ENCODE results near the gene ARAP3. TPM values are rescaled to one million over a fixed set of nuclear protein-coding genes. Genes with fewer than 3 reads are reported as not detected.

ARAP3 gene
- total RNA-seq, 1 donor from 2014 or later = 5.2 TPM

DNA sequence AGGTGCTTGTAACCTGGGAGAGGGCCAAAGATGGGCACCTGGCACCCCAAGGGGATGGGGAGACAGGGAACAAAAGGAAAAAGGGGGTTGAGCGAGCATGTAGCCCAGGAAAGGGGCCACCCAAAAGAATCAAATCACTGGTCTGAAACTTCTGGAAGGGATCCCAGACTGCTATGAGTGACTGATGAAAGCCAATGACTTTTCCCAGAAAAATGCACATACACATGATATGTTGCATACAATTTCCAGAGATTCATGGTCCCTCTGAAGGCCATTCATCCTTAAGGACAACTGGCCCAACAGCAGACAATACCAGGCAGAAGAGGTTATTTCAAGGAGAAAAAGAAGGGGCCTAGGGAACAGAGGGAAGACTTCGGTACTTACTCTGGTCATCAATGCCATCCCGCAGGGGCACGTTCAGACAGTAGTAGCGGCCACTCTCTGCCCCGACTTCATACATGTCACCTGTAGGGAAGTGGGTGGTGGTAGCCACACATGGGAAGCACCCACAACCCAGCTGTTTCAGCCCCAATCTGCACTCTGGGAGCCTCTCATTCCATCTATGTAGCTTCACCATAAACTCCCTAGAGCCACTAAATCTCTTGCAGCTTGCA lies 53.7 kb downstream of the ARAP3 start:
- H3K27me3 ChIP-seq (ENCODE audit: control insufficient read depth in 3 of 3, insufficient read depth in 3 of 3, low read length in 3 of 3) = no peaks in the 10 kb centered on the region
- H3K27ac ChIP-seq (ENCODE audit: low read depth, low read length) = no peak overlapping the region
- peaks cover 0 to 3% (median 0%) of the 10 kb centered on the region in 3 donors for H3K4me1 ChIP-seq (ENCODE audit: control insufficient read depth in 3 of 3, insufficient read depth in 3 of 3, low read length in 3 of 3)
- H3K9ac ChIP-seq (ENCODE audit: low read depth in 1 of 3, low read length in 3 of 3) = no peak overlapping the region
- H3K36me3 ChIP-seq (ENCODE audit: control insufficient read depth in 3 of 3, insufficient read depth in 3 of 3, low read length in 3 of 3) = peaks cover 41 to 67% (median 61%) of the 10 kb centered on the region in 3 donors
- H3K9me3 ChIP-seq (ENCODE audit: control insufficient read depth in 3 of 3, low read length in 3 of 3) = no peaks in the 10 kb centered on the region
- H3K4me3 ChIP-seq (ENCODE audit: low read length in 3 of 3) = no peak overlapping the region

GRCh38 chr5:141623611-141624010 lies 58.4 kb downstream of the ARAP3 start:
- Histone ChIP-seq H3K9ac (ENCODE audit: low read depth in 1 of 3, low read length in 3 of 3) (no peak overlapping the region), H3K36me3 (ENCODE audit: control insufficient read depth in 3 of 3, insufficient read depth in 3 of 3, low read length in 3 of 3) (peaks cover 51 to 65% (median 64%) of the 10 kb centered on the region in 3 donors), H3K4me1 (ENCODE audit: control insufficient read depth in 3 of 3, insufficient read depth in 3 of 3, low read length in 3 of 3) (peaks cover 0 to 5% (median 3%) of the 10 kb centered on the region in 3 donors), H3K4me3 (ENCODE audit: low read length in 3 of 3) (no peak overlapping the region), H3K27ac (ENCODE audit: low read depth, low read length) (no peak overlapping the region), H3K9me3 (ENCODE audit: control insufficient read depth in 3 of 3, low read length in 3 of 3) (no peaks in the 10 kb centered on the region), H3K27me3 (ENCODE audit: control insufficient read depth in 3 of 3, insufficient read depth in 3 of 3, low read length in 3 of 3) (no peaks in the 10 kb centered on the region)

GRCh38 chr5:141623186-141623585 lies 58.8 kb downstream of the ARAP3 start:
- no peak overlapping the region for H3K9ac ChIP-seq (ENCODE audit: low read depth in 1 of 3, low read length in 3 of 3)
- no peaks in the 10 kb centered on the region for H3K27me3 ChIP-seq (ENCODE audit: control insufficient read depth in 3 of 3, insufficient read depth in 3 of 3, low read length in 3 of 3)
- H3K9me3 ChIP-seq (ENCODE audit: control insufficient read depth in 3 of 3, low read length in 3 of 3) = no peaks in the 10 kb centered on the region
- peaks cover 47 to 61% (median 60%) of the 10 kb centered on the region in 3 donors for H3K36me3 ChIP-seq (ENCODE audit: control insufficient read depth in 3 of 3, insufficient read depth in 3 of 3, low read length in 3 of 3)
- peaks cover 0 to 5% (median 3%) of the 10 kb centered on the region in 3 donors for H3K4me1 ChIP-seq (ENCODE audit: control insufficient read depth in 3 of 3, insufficient read depth in 3 of 3, low read length in 3 of 3)
- no peak overlapping the region for H3K4me3 ChIP-seq (ENCODE audit: low read length in 3 of 3)
- H3K27ac ChIP-seq (ENCODE audit: low read depth, low read length) = no peak overlapping the region

DNA sequence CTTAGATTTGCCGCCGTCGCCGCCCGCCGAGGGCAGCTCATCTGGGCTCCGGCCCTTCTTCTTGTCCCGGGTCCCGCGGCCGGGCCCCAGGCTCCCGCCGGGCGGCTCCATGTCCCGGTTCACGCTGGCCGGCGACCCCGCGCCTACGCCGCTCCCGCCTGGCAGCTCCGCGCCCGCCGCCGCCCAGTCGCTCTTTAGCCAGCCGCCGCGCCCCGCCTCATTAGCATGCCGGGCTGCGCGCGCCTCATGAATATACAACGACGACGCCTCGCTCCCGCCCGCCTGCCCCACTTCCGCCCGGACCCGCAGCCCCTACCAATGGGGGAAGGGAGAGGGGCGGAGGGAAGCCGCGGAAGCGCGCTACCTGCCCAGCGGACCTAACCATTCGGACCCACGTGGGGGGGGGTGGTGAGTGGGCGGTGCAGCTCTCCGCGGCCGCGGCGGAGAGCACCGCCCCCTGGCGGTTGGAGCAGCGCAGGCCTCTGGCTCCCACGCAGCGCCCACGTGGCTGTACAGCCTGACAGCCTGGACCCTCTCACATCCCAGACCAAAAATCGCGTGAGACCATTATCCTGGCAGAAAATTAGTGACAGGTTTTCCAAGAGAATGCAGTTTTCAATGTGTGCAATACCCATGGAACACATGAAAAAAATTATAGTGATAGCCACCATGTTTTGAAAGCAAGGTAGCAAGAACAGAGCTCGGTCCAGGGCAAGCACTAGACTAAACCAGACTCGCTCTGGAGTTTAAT lies 63.1 kb downstream of the ARAP3 start, which contains the start of gene DIAPH1:
Gene DIAPH1 (minus strand): TSS at position 197 of the 751 bp plus-strand sequence. CDS start 86 bp downstream, at position 111.
- H3K9ac ChIP-seq (ENCODE audit: low read depth in 1 of 3, low read length in 3 of 3) = peak within 1 kb of the TSS; percentile 88 to 96 (median 93)
- peaks cover 22 to 30% (median 29%) of the 10 kb centered on the region in 3 donors for H3K36me3 ChIP-seq (ENCODE audit: control insufficient read depth in 3 of 3, insufficient read depth in 3 of 3, low read length in 3 of 3)
- H3K9me3 ChIP-seq (ENCODE audit: control insufficient read depth in 3 of 3, low read length in 3 of 3) = no peaks in the 10 kb centered on the region
- peaks cover 14 to 30% (median 24%) of the 10 kb centered on the region in 3 donors for H3K4me1 ChIP-seq (ENCODE audit: control insufficient read depth in 3 of 3, insufficient read depth in 3 of 3, low read length in 3 of 3)
- no peaks in the 10 kb centered on the region for H3K27me3 ChIP-seq (ENCODE audit: control insufficient read depth in 3 of 3, insufficient read depth in 3 of 3, low read length in 3 of 3)
- peak within 1 kb of the TSS; percentile 70 to 84 (median 72) for H3K4me3 ChIP-seq (ENCODE audit: low read length in 3 of 3)
- H3K27ac ChIP-seq (ENCODE audit: low read depth, low read length) = peak within 1 kb of the TSS; percentile 96

DNA sequence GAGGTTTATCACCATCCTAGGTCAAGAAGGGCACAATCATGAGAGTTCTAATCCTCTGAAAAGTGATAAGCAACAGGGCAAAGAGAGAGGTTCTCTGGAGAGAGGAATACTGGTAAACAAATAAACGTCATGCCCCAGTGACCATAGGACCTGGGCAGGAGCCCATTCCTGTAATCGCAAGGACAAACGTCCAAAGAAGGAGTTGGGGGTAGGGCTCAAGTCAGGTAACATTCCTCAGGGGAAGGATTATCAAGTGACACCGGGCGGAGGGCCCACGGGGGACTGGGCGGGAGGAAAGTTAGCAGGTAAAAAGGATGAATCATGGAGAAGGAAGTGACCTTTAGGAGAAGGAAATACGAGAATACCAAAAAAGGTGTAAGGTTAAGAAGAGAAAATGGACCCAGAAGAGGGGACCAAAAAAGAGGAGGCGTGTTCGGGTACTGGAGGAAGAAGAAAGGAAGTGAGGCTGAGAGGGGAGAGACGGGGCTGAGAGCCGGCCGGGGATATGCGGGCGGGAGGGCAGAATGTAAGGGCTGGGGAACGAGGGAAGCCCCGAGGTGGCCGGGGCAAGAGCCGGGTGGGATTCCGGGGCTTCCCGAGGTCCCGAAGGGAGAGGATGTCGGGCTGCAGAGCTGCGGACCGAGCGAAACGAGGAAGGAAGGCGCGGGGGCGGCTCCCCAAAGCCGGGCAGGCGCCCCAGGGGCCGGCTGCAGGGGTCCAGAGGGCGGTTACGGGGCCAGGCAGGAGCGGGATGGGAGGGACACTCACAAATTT lies 63.8 kb downstream of the ARAP3 start:
- Histone ChIP-seq H3K4me1 (ENCODE audit: control insufficient read depth in 3 of 3, insufficient read depth in 3 of 3, low read length in 3 of 3) (peaks cover 19 to 35% (median 29%) of the 10 kb centered on the region in 3 donors), H3K27me3 (ENCODE audit: control insufficient read depth in 3 of 3, insufficient read depth in 3 of 3, low read length in 3 of 3) (no peaks in the 10 kb centered on the region), H3K9ac (ENCODE audit: low read depth in 1 of 3, low read length in 3 of 3) (peak overlapping the region; percentile 88 to 96 (median 93)), H3K9me3 (ENCODE audit: control insufficient read depth in 3 of 3, low read length in 3 of 3) (no peaks in the 10 kb centered on the region), H3K4me3 (ENCODE audit: low read length in 3 of 3) (peak overlapping the region; percentile 70 to 84 (median 72)), H3K36me3 (ENCODE audit: control insufficient read depth in 3 of 3, insufficient read depth in 3 of 3, low read length in 3 of 3) (peaks cover 18 to 25% (median 24%) of the 10 kb centered on the region in 3 donors), H3K27ac (ENCODE audit: low read depth, low read length) (peak overlapping the region; percentile 96)

DNA sequence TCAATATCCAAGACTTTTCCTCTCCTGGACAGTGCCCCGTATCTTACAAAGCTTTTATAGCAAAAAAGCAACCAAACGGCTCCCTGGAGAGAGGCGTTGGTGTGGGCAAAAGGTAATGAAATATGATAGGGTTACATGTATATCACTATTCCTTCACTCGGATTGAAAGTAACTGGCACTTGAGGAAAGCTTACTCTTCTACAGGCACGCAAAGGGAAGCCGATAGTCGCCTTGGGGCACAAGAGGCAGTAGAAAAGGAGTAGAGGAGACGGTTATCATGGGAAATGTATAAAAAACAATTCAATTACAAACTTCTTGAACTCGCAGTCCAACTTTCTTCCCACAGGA lies 64.4 kb downstream of the ARAP3 start:
- Histone ChIP-seq H3K36me3 (ENCODE audit: control insufficient read depth in 3 of 3, insufficient read depth in 3 of 3, low read length in 3 of 3) (peaks cover 18 to 23% (median 21%) of the 10 kb centered on the region in 3 donors), H3K9ac (ENCODE audit: low read depth in 1 of 3, low read length in 3 of 3) (peak overlapping the region; percentile 88 to 96 (median 93)), H3K4me1 (ENCODE audit: control insufficient read depth in 3 of 3, insufficient read depth in 3 of 3, low read length in 3 of 3) (peaks cover 22 to 41% (median 35%) of the 10 kb centered on the region in 3 donors), H3K9me3 (ENCODE audit: control insufficient read depth in 3 of 3, low read length in 3 of 3) (no peaks in the 10 kb centered on the region), H3K4me3 (ENCODE audit: low read length in 3 of 3) (peak overlapping the region; percentile 70 to 84 (median 72)), H3K27me3 (ENCODE audit: control insufficient read depth in 3 of 3, insufficient read depth in 3 of 3, low read length in 3 of 3) (no peaks in the 10 kb centered on the region), H3K27ac (ENCODE audit: low read depth, low read length) (peak overlapping the region; percentile 96)

- Histone ChIP-seq H3K36me3 (ENCODE audit: control insufficient read depth in 3 of 3, insufficient read depth in 3 of 3, low read length in 3 of 3) (peaks cover 16 to 21% (median 20%) of the 10 kb centered on the region in 3 donors), H3K27me3 (ENCODE audit: control insufficient read depth in 3 of 3, insufficient read depth in 3 of 3, low read length in 3 of 3) (no peaks in the 10 kb centered on the region), H3K9ac (ENCODE audit: low read depth in 1 of 3, low read length in 3 of 3) (peak overlapping the region; percentile 88 to 96 (median 93)), H3K27ac (ENCODE audit: low read depth, low read length) (peak overlapping the region; percentile 96), H3K9me3 (ENCODE audit: control insufficient read depth in 3 of 3, low read length in 3 of 3) (no peaks in the 10 kb centered on the region), H3K4me3 (ENCODE audit: low read length in 3 of 3) (peak overlapping the region; percentile 70 to 84 (median 72)), H3K4me1 (ENCODE audit: control insufficient read depth in 3 of 3, insufficient read depth in 3 of 3, low read length in 3 of 3) (peaks cover 22 to 43% (median 36%) of the 10 kb centered on the region in 3 donors)
These were observed 64.9 kb downstream of the ARAP3 start for GRCh38 chr5:141617128-141617527.

DNA sequence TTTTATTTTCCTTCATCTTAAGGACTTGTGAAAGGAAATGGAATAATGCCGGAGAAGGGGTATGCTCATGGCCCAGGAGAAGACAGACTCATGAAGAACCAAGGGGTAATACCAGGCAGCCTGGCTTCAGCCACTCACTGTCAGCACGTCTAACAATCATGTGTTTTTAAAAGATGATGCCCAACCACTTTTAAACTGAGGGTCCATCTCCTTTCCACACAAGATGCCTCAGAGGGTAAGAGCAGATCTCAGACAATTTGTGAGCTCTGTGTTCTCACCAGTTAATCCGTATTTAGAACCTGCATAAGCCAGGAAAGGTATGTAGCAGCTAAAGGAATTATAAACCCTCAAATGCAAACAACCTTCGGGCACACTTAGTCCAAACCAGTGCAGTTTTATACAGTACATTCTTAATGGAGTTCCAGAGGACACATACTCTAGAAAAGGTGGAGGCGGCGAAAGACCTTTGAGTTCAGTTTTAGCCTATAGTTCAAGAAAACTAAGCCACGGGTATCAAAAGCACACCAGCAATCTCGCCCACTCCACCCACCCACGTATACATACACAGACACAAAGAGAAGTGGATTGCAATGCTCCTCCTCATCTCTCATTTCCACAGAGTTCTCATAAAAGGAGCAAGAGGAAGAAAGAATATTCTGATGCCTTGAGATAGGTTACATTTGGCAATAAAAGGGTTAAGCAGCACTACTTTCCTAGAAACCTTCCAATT lies 65.9 kb downstream of the ARAP3 start:
- Histone ChIP-seq H3K27ac (ENCODE audit: low read depth, low read length) (peak overlapping the region; percentile 96), H3K4me1 (ENCODE audit: control insufficient read depth in 3 of 3, insufficient read depth in 3 of 3, low read length in 3 of 3) (peaks cover 27 to 43% (median 40%) of the 10 kb centered on the region in 3 donors), H3K9me3 (ENCODE audit: control insufficient read depth in 3 of 3, low read length in 3 of 3) (no peaks in the 10 kb centered on the region), H3K4me3 (ENCODE audit: low read length in 3 of 3) (peak overlapping the region; percentile 70 to 84 (median 72)), H3K27me3 (ENCODE audit: control insufficient read depth in 3 of 3, insufficient read depth in 3 of 3, low read length in 3 of 3) (no peaks in the 10 kb centered on the region), H3K36me3 (ENCODE audit: control insufficient read depth in 3 of 3, insufficient read depth in 3 of 3, low read length in 3 of 3) (peaks cover 7 to 12% (median 10%) of the 10 kb centered on the region in 3 donors), H3K9ac (ENCODE audit: low read depth in 1 of 3, low read length in 3 of 3) (peak overlapping the region; percentile 23 to 96 (median 93))

DNA sequence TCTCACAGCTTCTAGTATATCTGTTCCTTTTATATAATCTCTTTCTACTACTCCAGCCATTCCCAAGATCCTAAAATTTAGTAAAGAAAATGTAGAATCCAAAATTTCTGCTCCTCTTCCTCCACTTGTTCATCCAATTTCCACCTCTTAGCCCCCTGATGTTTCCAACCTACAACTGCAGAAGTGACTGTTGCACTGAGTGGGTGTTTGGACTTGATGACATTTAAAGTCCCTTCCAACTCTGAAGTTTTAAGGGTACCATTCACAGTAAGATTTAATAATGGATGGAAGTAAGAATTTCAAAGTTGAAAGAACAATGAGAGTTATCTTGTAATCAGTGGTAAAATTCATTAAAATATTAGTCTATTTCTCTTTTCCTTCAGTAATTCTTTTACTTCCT lies 68.7 kb downstream of the ARAP3 start:
- peak overlapping the region; percentile 48 for H3K27ac ChIP-seq (ENCODE audit: low read depth, low read length)
- H3K36me3 ChIP-seq (ENCODE audit: control insufficient read depth in 3 of 3, insufficient read depth in 3 of 3, low read length in 3 of 3) = no peaks in the 10 kb centered on the region
- peak overlapping the region in 1 of 3 donors; percentile 10 for H3K9ac ChIP-seq (ENCODE audit: low read depth in 1 of 3, low read length in 3 of 3)
- no peaks in the 10 kb centered on the region for H3K9me3 ChIP-seq (ENCODE audit: control insufficient read depth in 3 of 3, low read length in 3 of 3)
- H3K4me3 ChIP-seq (ENCODE audit: low read length in 3 of 3) = no peak overlapping the region
- no peaks in the 10 kb centered on the region for H3K27me3 ChIP-seq (ENCODE audit: control insufficient read depth in 3 of 3, insufficient read depth in 3 of 3, low read length in 3 of 3)
- peaks cover 29 to 43% (median 38%) of the 10 kb centered on the region in 3 donors for H3K4me1 ChIP-seq (ENCODE audit: control insufficient read depth in 3 of 3, insufficient read depth in 3 of 3, low read length in 3 of 3)

Data from skeletal muscle tissue (tissue), 4 donors.